Stromal cell of bone marrow (primary cell): Measurements from ENCODE around the gene DENND1A.
"Not testable (repeated sequence)": the region's sequence is repeated elsewhere in the genome, so short reads cannot be mapped to it uniquely, and the experiment has no call there.

Experiments
- DNase-seq: peaks from one replicate; pipeline ENCODE4 v3.0.0-alpha.2; 2012; ENCODE audit warnings: low read depth

The DENND1A gene

DNA sequence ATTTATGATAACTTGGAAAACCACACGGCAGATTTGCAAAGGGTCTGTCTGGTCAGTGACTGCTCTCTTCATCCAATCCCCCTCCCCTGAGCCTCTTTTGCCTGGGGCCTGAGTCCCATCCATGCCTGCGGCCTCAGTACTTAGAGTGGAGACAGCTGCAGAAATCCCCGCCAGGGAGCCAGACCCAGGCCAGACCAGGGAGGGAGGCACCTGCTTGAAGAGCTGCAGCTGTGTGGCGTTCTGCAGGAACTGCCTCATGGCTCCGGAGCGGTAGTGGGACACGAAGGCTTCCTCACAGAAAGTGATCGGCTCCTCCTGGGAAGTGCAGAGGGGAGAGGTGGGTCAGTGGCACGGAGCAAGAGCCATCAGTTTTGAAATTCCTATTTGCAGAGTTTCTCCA is 472.3 kb downstream of the DENND1A start:
- no peak for DNase-seq

DNA sequence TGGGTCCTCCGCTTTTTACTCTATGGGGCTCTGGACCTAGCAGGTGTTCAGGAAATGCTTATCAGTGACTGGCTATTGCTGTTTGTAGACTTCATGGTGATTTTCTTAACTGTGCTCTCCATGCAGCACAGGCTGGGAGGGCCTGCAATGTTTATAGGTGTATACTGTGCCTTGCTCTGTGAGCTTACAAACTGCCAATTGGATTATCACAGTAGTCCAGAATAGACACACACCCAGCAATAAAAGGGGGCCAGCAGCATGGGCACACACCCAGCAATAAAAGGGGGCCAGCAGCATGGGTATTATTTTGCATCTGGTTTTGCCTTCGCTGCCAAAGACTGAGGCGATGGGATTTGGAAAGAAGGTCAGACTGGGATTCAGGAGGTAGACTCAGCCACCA is 473.9 kb downstream of the DENND1A start:
- DNase-seq, result no peak

DNA sequence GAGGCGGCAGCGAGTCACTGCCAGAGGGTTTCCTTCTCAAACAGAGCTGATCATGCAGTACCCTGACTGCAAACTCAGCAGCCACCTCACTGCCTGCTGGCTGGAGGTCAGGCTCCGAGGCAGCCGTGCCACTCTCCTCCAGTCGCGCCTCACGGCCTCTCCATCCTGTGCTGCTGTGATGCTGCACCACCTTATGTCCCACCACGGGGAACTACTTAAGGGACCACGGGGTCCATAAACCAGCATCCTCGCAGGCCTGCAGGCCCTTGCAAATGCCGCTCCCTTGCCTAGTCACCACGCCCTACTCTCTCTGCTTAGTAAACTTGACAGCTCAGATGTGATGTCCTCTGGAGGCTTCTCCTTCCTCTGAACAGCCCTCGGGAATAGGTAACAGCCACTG is 474.7 kb downstream of the DENND1A start:
- DNase-seq, result no peak

DNA sequence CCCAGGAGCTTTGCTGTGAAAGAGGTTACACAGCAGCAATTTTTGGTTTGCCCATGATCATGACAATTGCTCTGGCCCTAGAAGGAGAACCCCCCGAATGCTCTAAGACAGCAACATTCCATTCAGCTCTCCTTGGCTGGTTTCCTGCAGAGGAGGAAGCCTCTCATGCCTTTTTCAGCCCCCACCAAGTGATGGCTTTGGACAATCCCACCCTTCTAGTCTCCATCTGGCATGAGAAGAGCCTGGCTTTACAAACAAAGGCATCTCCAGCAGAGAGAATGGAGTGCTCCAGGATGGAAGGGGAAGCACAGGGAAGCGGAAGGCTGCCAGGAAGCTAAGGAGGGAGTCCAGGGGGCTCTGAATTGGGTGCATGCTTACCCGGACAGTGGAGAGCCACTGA is 475.6 kb downstream of the DENND1A start:
- DNase-seq, result no peak

DNA sequence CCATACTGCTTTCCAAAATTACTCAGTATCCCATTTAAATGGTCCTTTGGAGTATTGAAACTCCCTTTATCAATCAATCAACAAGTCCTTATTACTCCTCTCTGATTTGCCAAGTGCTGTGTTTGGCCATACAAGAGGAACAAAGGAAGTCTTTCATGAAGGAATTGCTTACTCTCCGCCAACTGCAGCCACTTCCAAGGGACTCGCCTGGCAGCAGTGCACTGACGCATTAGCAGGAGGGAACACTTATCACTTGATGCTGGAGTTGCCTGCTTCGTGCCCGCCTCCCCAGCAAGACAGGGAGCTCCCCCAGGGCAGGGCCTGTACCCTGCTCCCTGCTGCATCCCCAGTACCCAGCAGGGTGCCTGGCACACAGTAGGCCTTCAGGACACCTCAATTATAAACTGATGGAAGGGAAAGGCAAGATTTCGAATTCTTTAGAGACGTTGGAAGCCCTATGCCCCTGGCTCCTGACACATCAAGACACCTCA is 476.1 kb downstream of the DENND1A start:
- DNase-seq, result no peak

DNA sequence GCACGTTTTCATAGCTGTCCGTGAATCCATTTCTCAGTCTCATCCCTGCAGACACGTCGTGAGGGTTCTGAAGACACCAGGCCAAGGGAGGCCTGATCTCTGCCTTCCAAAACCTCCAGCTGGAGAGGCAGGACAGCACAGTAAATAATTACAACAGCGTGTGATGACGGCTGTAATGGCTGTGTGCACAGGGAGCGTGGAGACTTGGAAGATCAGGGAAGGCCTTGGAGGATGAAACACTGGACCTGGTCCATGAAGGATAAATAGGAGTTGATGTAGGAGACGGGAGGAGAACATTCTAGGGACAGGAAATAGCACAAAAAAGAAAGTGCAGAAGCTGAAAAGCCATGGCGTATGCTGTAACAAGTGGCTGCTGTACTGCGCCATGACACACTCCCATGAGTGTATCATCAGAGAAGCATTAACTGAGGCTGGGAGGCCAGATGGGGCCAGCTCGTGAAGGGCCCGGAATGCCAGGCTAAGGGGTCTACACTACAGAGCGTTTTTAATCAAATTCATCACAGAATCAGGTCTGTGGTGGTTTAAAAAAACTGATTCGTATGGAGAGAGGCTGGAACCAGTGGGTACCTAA is 476.8 kb downstream of the DENND1A start:
- DNase-seq, result no peak

DNA sequence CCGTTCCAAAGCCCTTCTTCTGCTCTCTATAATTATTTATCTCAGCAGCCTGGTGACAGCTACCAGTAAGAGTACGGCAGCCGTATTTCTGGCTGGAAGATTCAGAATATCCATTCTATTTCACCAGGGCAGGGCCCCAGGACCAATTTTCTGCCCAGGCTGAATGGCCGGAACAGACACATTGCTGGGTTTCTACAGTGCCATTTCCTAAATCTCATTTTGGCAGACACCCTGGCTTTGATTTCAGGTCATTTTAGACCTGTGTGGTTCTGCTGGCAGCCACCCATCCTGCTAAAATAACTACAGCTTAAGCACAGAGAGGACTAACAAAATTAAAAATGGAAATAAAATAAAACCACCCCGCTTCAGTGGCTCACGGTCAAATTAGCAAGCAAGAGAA is 478.9 kb downstream of the DENND1A start:
- DNase-seq, result no peak

DNA sequence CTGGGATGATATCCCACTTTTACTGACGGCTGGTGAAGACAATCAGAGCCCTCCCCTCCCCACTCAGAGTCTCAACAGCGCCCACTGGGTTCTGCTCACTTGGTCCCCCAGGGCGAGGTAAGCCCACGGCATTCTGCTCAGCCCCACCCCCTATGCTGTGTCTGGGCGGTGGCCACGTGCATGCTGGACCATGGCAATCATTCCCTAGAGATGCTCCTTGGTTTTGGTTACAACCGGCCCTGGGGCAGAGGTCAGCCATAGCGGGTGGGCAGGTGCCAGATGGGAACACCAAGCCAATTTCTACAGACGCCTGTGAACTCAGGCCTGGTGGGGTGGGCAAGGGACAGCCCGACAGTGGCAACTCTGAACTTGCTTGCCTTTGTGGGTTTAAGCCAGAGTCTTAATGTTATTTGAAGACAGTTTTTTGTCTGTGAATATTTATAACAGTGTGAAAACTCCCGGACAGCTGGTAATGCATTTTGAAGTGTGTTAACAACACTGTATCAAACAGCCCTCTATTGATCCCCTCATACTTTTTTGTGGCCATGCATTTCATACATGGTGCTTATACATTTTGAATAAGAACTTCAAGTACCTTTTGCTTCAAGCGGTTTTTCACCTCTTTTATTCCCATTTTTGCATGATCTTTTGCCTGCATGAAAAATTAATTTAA is 479.7 kb downstream of the DENND1A start:
- no peak for DNase-seq

DNA sequence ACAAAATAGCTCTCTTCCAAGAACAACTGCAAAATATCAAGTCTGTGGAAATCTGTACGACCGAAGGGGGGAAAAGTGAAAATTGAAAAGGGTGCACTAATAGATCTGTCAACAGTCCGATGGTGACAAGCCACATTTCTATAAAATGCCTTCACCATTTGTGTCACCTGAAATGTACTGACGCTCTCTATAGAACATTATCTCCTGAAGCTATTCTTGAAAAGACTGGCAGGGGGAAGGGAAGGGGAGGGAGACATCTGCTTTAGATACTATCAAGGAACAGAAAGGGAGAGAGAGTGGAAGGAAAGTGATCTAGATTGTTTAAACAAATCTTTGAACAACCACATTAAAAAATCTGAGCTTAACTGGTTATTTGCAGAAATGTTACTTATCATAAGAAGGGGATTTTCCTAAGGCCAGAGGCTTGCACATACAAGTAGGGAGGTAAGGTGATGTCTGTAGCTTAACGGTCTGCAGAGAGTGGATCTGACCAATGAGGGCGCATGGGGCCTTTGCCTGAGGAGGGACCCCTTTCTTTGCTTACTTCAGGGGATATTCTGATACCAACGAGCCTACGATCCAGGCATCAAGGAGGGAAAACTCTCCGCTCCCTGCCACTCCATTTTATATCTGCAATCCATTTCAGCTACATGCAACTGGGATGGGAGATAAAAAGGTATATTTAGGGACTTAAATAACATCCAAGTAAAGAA is 481.8 kb downstream of the DENND1A start:
- no peak for DNase-seq

DNA sequence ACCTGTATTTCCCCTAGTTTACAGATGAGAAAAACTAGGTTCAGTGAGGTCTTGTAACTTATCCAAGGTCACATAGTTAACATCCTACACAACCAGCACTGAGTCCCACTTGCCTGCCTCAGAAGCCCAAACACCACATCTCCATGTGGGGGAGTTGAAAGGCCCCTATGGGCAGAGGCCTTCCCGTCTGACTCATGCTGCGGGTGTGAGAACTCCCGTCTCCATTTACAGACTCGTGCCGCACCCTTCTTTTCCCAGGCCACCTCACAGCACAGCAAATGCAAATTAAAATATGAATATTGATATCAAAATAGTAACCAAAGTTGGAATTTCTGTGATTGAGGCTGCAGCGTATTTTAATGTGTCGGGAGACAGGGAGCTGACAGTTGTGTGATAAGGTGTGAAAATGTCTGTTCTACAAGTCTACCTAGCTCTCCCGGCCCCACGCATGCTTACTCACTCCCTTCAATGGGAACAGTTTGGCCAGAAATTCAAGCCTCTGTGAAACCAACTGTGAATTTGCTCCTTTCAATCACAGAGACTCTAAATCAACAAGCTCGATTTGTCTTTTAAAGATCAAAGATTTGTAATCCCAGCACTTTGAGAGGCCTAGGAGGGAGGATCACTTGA is 483.8 kb downstream of the DENND1A start:
- DNase-seq, result peak; percentile 25

DNA sequence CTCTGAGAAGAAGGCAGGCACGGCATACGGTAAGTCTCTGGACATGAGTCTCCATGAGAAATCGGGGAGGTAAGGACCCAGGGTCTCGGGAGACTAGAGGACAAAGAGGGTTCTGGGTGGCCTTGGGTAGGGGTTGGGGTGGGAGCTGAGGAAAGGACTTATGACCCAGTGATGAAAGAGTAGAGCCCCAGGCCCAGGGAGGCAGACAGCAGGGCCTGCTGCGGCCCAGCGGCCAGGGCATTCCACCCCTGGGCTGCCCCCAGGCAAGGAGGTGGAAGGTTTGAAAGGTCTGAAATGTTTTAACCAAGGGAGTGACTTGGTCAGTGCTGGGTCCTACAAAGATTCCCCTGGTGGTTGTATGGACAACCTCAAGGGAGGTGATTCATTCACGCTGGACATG is 484.8 kb downstream of the DENND1A start:
- no peak for DNase-seq

DNA sequence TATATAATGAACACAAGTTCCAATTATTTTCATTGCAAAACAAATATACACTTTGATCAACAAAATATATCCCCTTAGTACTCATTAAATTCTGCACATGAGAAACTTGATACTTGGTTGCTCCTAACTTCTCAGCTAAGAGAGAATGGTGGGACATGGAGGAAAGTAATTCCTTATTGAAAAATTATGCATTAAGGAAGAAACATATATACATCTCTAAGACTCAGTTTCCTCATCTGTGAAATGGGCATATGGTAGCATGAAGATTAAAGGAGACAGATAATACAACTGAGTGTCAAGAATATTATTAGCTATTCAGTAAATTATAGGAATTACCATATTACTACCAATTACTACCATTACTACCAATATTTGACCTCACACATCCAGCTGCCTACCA is 488.2 kb downstream of the DENND1A start:
- no peak for DNase-seq

DNA sequence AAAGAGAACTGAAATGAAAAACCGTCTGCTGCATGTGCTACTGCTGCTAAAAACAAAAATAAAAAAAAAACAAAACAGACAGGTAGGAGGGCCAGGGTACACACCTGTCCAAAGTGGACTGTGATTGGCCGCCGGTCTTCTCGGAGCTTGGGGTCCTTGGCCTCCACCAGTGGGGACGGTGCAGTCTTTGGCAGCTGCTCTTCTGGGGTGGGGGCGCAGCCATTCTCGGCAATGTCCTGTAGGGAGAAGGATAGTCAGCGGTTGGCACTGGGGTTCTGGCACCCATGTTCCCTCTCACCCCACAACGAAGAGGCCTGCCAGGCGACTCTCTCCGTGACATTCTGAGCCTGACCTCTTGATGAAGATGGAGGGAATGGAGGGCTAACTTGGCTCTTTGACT is 489.7 kb downstream of the DENND1A start:
- DNase-seq, result no peak

DNA sequence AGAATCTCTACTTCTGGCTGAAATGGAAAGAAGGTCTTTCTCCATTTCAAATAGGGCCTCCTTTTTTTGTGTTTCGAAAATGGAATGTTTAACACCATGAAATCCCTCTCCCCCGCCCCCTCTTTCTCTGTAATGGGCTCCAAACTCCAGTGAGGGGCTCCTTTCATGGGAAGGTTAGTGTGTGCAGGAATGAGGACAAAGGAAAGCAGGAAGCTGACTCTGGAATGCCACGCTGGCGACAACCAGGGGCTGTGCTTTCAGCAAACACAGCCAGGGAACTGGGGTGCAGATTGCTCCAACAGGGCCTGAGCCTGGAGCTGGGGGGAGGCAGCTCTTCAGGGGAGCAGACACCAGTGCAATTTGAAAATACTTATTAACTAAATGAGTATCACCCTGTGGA is 491.1 kb downstream of the DENND1A start:
- DNase-seq, result no peak

DNA sequence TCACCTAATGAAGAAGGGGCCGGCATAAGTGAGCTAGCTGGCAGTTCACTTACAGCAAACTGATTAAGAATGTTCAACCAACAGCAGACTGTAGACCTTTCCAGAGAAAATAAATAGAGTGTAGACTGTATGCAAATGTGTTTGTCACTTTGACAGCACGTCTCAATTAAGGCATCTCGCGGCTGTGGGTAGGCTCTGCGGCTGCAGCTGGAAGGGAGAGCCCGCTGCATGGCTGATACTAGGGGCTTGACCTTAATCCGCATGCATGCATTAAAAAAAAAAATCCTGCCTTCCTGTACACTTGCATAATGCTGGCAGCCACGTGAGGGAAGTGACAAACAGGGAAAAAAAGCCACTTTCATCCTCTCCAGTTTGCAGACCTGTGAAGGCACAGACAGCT is 491.6 kb downstream of the DENND1A start:
- no peak for DNase-seq

DNA sequence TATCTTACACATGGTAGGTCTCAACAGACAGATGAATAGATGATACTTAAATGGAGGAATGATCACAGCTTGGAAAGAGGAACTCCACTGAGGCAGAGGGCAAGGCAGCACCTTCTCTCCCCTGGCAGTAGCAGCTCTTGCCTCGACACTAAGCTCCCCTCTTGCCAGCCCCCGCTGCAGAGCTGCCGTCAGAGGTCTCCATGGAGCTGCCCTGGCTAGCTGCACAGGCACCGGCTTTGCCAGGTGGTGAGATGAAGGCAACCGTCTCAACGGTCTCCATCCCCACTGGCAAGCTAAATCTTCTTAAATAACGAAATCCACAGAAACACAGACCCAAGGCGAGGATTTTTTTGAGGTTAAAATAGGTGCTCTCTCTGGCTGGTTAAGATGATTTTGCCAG is 492.7 kb downstream of the DENND1A start:
- DNase-seq, result no peak

DNA sequence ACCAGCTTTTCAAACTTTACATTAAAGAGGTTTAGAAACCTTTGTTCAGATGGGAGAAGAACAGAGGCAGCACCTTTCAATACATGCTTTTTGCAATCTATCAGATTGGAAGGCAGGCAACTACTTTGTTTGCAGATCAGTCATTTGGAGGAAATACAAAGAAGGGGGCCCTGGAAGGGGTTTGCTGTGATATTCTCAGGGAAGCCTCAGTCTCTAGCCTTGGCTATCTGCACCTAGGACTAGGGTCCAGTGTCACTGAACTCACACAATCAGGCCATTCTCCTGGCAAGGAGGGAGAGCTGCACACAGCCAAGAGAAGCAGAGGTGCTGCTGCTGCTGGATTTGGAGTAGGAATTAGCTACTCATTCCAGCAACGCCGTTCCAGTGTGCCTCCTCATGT is 494.5 kb downstream of the DENND1A start:
- DNase-seq, result no peak

DNA sequence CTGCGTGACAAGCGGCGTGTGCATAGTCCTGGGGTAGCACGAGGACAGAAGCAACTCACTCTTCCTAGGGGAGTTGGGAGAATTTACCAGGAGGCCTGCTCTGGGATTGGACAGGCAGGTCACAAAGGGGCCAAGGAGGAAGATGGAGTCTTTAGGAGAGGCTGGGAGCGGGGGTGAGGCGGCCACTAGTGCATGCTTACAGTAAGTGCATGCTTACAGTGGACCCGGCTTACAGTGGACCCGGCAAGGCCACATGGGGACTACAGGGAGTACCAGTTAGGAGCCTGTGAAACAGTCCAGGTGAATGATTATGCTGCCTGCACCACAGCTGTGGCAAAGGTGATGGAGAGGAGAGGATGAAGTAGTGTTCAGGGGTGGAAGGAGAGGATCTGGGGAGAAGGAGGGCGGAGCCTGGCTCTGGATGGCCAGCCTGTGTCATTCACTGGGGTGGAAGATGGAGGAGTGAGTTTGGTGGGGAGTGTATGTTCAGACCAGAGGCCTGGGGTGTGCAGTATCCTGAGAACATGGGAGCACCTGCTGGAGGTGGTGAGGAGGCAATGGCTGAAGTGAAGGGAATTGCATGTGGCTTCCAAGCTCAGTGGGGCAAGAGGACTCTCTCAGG is 495.2 kb downstream of the DENND1A start:
- DNase-seq, result no peak

DNA sequence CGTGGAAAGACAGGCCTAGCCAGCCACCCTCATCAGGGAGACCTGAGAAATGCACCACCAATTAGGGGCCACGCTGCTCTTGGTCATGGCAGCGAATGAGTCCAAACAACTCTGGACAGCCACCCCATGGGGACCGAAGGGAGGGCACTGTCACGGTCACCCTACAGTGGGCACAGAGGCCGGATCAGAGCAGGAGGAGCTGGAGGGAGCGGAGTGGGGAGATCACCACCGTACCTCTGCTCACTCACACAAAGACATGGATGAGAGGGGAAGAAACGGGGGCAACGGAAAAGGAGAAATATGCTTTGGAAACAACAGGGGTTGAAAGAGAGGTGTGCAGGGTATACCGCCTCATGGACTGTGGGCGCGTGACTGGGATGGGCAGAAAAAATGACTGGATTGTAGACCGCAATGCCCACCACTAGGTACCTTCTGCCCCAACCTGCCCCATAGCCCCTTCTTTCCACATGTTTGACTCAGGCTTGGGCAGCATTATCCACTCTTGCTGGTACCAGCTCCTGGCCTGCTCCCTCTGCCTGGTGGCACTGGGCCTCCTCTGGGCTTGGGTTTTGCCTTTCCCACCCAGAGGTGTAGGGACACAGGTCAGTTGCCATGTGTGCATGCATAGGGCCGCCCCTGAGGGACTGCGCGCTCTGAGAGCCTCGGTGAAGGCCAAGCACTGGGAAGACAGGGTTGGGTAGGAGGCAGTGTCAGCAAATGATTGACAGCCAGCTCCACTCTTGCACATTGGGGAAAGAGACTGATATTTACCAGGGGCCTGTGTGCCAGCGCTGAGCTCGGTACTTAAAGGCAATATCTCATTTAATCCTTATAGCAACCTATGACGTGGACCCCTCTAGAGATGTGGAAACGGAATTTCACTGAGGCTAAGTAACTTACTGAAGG is 497.3 kb downstream of the DENND1A start:
- no peak for DNase-seq

DNA sequence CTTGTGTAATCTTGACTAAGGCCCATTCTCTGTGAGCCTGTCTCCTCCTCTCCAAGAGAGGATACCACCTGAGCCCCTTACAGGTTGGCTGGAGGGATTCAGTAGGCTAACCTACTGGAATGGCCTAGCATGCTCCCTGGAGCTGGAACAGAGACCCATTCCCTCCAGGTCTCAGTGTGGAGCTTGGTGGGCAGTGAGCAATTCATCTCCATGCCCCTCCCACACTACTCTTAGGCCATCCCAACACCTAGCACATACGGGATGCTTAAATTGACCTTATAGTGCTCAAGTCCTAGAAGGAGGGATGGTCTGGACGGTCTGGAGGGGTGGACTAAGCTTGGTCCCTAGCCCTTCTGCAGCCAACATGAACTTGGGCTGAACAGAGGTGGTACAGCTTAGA is 498.3 kb downstream of the DENND1A start:
- DNase-seq, result no peak

DNA sequence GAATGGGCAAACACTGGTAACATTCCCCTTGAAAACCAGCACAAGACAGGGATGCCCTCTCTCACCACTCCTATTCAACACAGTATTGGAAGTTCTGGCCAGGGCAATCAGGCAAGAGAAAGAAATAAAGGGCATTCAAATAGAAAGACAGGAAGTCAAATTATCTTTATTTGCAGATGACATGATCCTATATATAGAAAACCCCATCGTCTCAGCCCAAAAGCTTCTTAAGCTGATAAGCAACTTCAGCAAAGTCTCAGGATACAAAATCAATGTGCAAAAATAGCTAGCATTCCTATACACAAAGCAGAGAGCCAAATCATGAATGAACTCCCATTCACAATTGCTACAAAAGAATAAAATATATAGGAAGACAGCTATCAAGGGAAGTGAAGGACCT is 501.5 kb downstream of the DENND1A start:
- not testable (repeated sequence) for DNase-seq
